Upper lobe of right lung (tissue), 1 donor: ENCODE data around the gene YIPF7. TPM values are rescaled to one million over a fixed set of nuclear protein-coding genes. Genes with fewer than 3 reads are reported as not detected.

Experiments
- ATAC-seq: fragments of 200-7000 bp; cut with Tn5 transposase; one replicate; pipeline ENCODE4 v1.9.1; 2020; ENCODE audit warnings: mild to moderate bottlenecking, moderate library complexity
- DNase-seq: peaks from one replicate; pipeline ENCODE4 v3.0.0-alpha.2; 2020
- H3K27ac ChIP-seq: fragments of 200-600 bp; one replicate; pipeline ENCODE4 v1.8.0; 2022
- H3K27me3 ChIP-seq: fragments of 200-600 bp; one replicate; pipeline ENCODE4 v1.8.0; 2022; ENCODE audit warnings: mild to moderate bottlenecking
- H3K36me3 ChIP-seq: fragments of 200-600 bp; one replicate; pipeline ENCODE4 v1.8.0; 2022
- H3K4me1 ChIP-seq: fragments of 200-600 bp; one replicate; pipeline ENCODE4 v1.8.0; 2022
- H3K4me3 ChIP-seq: fragments of 200-600 bp; one replicate; pipeline ENCODE4 v1.8.0; 2022; ENCODE audit warnings: mild to moderate bottlenecking
- H3K9me3 ChIP-seq: fragments of 200-600 bp; one replicate; pipeline ENCODE4 v1.8.0; 2022
- CTCF ChIP-seq: fragments of 200-600 bp; IDR thresholded peaks from one replicate; pipeline ENCODE4 v1.8.0; 2022; ENCODE audit warnings: antibody characterized with exemption
- intact Hi-C: fragments of 100-400 bp; cut with DNase I; formaldehyde crosslinking; loops from one replicate; pipeline ENCODE4 v1.11.0; 2022
- long read RNA-seq: library from polyadenylated mRNA; unstranded; transcript quantifications from one replicate; pipeline ENCODE4 v2.0.0, GENCODE V29; 2021
- total RNA-seq: library from RNA; stranded (reverse); fragmentation: NEBNext Ultra II Directional; extraction: Animal tissue kit (Norgen Biotek cat#: 25700); gene quantifications from one replicate; pipeline ENCODE4 v1.2.1, GENCODE V29; 2021
- donor health status: DM: no; HTN: yes; CAD: no; lungs with severe emphysema.

YIPF7 gene
- total RNA-seq: not detected
- long read RNA-seq: 0 reads

GRCh38 chr4:44651425-44651824 lies at the start of gene YIPF7:
YIPF7 (minus strand) TSS chr4:44651625; CDS start chr4:44650100, 1,525 bp downstream.
- no peak for TF ChIP-seq CTCF
- Histone ChIP-seq H3K4me3 (no peak within 1 kb of the TSS), H3K36me3 (no peaks in the 10 kb centered on the region), H3K27me3 (no peaks in the 10 kb centered on the region), H3K9me3 (no peaks in the 10 kb centered on the region), H3K27ac (no peak within 1 kb of the TSS), H3K4me1 (no peaks in the 10 kb centered on the region)
- ATAC-seq (no peak), DNase-seq (no peak)
- intact Hi-C loops: no loop called here

GRCh38 chr4:44701037-44701436 lies 49.6 kb upstream of the YIPF7 start:
- intact Hi-C loops: no loop called here
- DNase-seq: no peak
- Histone ChIP-seq H3K36me3 (peaks cover 80% of the 10 kb centered on the region), H3K9me3 (no peaks in the 10 kb centered on the region), H3K4me3 (no peak overlapping the region), H3K4me1 (no peaks in the 10 kb centered on the region), H3K27ac (no peak overlapping the region), H3K27me3 (no peaks in the 10 kb centered on the region)
- TF ChIP-seq CTCF: no peak
- no peak for ATAC-seq

- H3K36me3 ChIP-seq: peaks cover 86% of the 10 kb centered on the region
- no peaks in the 10 kb centered on the region for H3K9me3 ChIP-seq
- intact Hi-C loops: no loop called here
- no peak for ATAC-seq
- no peak overlapping the region for H3K27ac ChIP-seq
- H3K4me1 ChIP-seq: no peaks in the 10 kb centered on the region
- DNase-seq: no peak
- H3K27me3 ChIP-seq: no peaks in the 10 kb centered on the region
- no peak for TF ChIP-seq CTCF
- no peak overlapping the region for H3K4me3 ChIP-seq
Observed at GRCh38 chr4:44700427-44700826, 49.0 kb upstream of the YIPF7 start.

GRCh38 chr4:44684648-44685047 lies 33.2 kb upstream of the YIPF7 start:
- no peaks in the 10 kb centered on the region for H3K27me3 ChIP-seq
- no peak overlapping the region for H3K27ac ChIP-seq
- ATAC-seq (no peak), DNase-seq (no peak)
- no peak overlapping the region for H3K4me3 ChIP-seq
- H3K4me1 ChIP-seq: peaks cover 10% of the 10 kb centered on the region
- intact Hi-C loops: no loop called here
- TF ChIP-seq CTCF: no peak
- no peaks in the 10 kb centered on the region for H3K9me3 ChIP-seq
- H3K36me3 ChIP-seq: peaks cover 72% of the 10 kb centered on the region

- H3K27me3 ChIP-seq: no peaks in the 10 kb centered on the region
- ATAC-seq (no peak), DNase-seq (no peak)
- H3K4me1 ChIP-seq: peaks cover 17% of the 10 kb centered on the region
- no peaks in the 10 kb centered on the region for H3K9me3 ChIP-seq
- intact Hi-C loops: no loop called here
- H3K36me3 ChIP-seq: peaks cover 19% of the 10 kb centered on the region
- H3K27ac ChIP-seq: peak overlapping the region; percentile 91
- no peak for TF ChIP-seq CTCF
- H3K4me3 ChIP-seq: peak overlapping the region; percentile 82
Observed at GRCh38 chr4:44679060-44679459, 27.6 kb upstream of the YIPF7 start.
